H7 (cell line): Measurements from ENCODE around the gene RPS29. TPM values are rescaled to one million over a fixed set of nuclear protein-coding genes. Genes with fewer than 3 reads are reported as not detected.

Experiments
- DNase-seq: peaks from one replicate; pipeline ENCODE4 v3.0.0; 2012
- H3K27me3 ChIP-seq: 2 replicates; pipeline ENCODE4 v1.6.0; 2011; ENCODE audit warnings: mild to moderate bottlenecking, low read length; ENCODE audit not compliant: control insufficient read depth, insufficient read depth
- H3K36me3 ChIP-seq: replicated peaks from 2 replicates; pipeline ENCODE4 v1.5.1; 2011; ENCODE audit warnings: low read length; ENCODE audit not compliant: control insufficient read depth, insufficient read depth
- H3K4me3 ChIP-seq: 2 replicates; pipeline ENCODE4 v1.5.1; 2011; ENCODE audit warnings: low read depth, mild to moderate bottlenecking, control low read depth, low read length, moderate library complexity; ENCODE audit not compliant: insufficient read depth
- total RNA-seq: library from RNA; depleted of rRNA; stranded (reverse); fragments of >200 nt; shearing (Covaris generic); gene quantifications from 2 replicates; pipeline ENCODE4 v1.2.3, GENCODE V29; 2014

Gene RPS29
- total RNA-seq, 1 experiment from 2014 or later: 8,199 TPM

DNA sequence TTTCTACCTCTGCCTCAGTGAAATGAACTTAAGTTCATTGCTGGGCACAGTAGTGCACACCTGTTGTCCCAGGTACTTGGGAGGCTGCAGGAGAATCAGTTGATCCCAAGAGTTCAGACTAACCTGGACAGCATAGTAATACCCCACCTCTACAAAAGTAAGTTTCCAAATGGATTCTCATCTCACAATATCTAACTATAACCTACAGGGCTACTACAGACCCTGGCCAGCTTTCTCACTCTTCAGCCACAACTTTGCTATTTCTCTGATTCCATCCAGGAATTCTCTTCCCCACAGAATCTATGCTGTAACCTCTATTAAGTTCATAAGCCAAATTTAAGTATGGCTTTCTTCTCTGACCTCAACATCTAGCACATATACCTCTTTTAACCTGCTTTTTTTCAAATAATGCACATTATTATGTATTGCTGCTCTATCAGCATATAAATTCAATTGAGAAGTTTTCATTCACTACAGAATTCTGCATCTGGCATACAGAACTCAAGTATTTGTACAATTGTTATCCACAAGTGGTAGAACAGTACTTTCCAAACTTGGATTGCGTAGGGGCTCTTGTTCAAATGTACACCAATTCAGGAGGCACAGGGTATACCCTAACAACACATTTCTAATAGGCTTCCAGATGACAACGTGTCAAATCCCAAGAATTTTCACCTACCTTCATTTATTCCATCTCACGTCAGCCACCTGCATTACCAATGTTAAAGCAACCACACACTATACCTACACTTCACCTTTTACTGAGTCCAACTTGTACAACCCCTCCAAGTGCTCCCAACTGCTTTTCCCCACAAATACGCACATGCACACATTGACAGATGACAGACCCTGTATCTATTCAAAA is 3.8 kb downstream of the RPS29 start:
- peaks cover 23% of the 10 kb centered on the region for H3K36me3 ChIP-seq
- no peak overlapping the region for H3K4me3 ChIP-seq
- H3K27me3 ChIP-seq: no peaks in the 10 kb centered on the region
- DNase-seq: no peak

DNA sequence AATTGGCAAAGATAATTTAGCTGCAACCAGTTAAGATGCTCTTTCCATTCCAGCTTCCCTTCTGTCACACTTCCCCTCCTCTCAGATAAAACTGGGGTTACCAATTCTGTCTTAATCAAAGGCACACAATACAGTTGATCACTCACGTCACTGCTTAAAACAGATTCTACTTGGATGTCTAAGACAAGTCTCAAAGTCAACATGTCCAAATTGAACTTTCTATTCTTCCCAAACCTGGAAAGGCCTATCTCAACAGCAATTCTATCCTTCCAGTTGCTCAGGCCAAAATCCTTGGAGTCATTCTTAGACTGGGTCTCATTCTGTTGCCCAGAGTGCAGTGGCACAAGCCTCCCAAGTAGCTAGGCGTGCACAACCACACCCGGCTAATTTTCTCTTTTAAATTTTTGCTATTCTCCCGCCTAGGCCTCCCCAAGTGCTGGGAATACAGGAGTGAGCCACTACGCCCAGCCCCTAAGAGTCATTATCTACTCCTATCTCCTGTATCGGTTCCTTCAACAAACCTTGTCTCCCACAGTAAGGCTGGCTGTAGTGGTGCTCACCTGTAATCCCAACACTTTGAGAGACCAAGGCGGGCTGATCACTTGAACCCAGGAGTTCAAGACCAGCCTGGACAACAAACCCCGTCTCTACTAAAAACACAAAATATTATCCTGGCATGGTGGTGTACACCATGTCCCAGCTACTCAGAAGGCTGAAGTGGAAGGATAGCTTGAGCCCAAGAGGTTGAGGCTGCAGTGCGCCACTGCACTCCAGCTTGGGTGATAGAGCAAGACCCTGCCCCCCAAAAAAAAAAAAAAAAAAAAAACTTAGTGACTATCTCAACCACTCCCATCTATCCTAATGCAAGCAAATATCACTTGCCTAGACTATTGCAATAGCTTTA is 4.7 kb downstream of the RPS29 start:
- Histone ChIP-seq H3K36me3 (peaks cover 29% of the 10 kb centered on the region), H3K27me3 (no peaks in the 10 kb centered on the region), H3K4me3 (no peak overlapping the region)
- DNase-seq: no peak

DNA sequence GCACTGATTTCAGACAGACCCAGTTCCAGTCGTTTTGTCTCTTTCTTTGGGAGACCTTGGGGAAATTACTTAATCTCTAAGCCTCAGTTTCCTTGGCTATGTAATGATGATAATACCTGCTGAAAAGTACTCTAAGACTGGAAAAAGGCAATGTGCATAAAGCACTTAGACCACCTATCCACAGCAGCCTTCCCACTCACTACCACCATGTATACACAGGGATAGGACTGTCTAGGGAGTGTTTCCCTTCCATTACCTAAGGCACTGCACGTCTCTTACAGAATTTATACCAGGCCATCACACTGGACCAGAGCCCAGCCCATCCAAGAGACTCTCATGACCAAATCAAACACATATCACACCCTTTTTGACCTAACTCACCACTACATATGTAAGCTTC is 6.3 kb downstream of the RPS29 start:
- no peak overlapping the region for H3K4me3 ChIP-seq
- peaks cover 30% of the 10 kb centered on the region for H3K36me3 ChIP-seq
- no peaks in the 10 kb centered on the region for H3K27me3 ChIP-seq
- no peak for DNase-seq

- no peak for DNase-seq
- H3K36me3 ChIP-seq: peaks cover 21% of the 10 kb centered on the region
These were observed 8.0 kb downstream of the RPS29 start for GRCh38 chr14:49578141-49578540.

GRCh38 chr14:49574038-49574437 is 12.1 kb downstream of the RPS29 start:
- peaks cover 16% of the 10 kb centered on the region for H3K36me3 ChIP-seq
- H3K4me3 ChIP-seq: no peak overlapping the region
- no peaks in the 10 kb centered on the region for H3K27me3 ChIP-seq
- no peak for DNase-seq

More at GRCh38 chr14:49578141-49578540, 8.0 kb downstream of the RPS29 start:
- Histone ChIP-seq H3K27me3 (no peaks in the 10 kb centered on the region), H3K4me3 (no peak overlapping the region)

DNA sequence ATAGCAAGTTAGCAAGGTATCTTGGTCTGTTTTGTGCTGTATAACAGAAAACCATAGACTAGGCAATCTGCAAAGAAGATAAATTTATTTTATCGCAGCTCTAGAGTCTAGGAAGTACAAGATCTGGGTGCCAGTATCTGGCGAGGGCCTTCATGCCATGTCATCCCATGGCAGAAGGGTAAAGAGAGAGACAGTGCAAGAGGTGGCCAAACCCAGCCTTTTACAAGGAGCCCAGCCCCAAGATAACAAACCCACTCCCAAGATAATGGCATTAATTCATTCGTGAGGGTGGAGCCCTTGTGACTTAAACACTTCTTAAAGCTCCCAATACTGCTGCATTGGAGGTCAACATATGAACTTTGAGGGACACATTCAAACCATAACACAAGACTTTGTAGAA is 16.9 kb downstream of the RPS29 start:
- DNase-seq: no peak
- H3K4me3 ChIP-seq: no peak overlapping the region
- no peaks in the 10 kb centered on the region for H3K27me3 ChIP-seq
- H3K36me3 ChIP-seq: no peaks in the 10 kb centered on the region; the same call in 1 of the 2 replicates

GRCh38 chr14:49566714-49567113 is 19.5 kb downstream of the RPS29 start:
- no peak overlapping the region for H3K4me3 ChIP-seq
- DNase-seq: no peak
- H3K27me3 ChIP-seq: no peaks in the 10 kb centered on the region
- H3K36me3 ChIP-seq: no peaks in the 10 kb centered on the region

GRCh38 chr14:49559979-49560768 is 26.0 kb downstream of the RPS29 start:
- no peaks in the 10 kb centered on the region for H3K36me3 ChIP-seq
- H3K27me3 ChIP-seq: no peaks in the 10 kb centered on the region
- no peak for DNase-seq
- no peak overlapping the region for H3K4me3 ChIP-seq

DNA sequence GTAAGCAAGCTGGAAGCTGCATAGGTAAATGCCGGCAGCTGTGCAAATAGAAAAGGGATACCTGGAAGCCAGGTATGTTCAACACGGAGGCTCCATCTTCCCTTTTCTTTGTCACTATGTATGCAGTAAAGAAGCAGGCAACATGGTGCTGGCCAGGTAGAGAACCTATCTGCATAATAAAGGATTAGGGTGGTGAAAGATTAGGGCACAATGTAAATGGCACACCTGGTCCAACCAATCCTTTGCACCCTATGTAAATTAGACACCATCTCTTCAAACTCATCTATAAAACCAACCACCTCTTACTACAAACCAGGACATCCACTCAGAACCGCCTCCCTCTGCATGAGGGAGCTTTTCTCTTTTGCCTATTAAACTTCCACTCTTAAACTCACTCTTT is 32.3 kb downstream of the RPS29 start:
- H3K36me3 ChIP-seq: no peaks in the 10 kb centered on the region
- no peaks in the 10 kb centered on the region for H3K27me3 ChIP-seq
- no peak overlapping the region for H3K4me3 ChIP-seq
- DNase-seq: no peak

DNA sequence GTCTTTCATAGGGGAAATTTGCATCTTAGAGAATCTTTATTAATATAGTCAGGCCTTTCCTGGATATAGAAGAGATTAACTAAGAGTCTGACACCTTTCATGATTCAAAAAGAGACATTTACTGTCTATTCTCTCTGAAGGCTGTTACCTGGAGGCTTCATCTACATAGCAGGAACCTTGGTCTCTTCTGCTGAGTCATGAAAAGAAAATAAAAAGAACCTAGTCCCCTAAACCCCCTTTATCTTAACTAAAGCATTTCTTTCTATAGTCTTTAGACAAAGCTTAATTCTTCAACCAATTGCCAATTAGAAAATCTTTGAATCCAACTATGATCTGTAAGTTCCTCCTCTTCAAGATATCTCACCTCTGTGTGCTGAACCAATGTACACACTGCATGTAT is 33.1 kb downstream of the RPS29 start:
- DNase-seq: no peak
- Histone ChIP-seq H3K4me3 (no peak overlapping the region), H3K36me3 (no peaks in the 10 kb centered on the region), H3K27me3 (no peaks in the 10 kb centered on the region)

DNA sequence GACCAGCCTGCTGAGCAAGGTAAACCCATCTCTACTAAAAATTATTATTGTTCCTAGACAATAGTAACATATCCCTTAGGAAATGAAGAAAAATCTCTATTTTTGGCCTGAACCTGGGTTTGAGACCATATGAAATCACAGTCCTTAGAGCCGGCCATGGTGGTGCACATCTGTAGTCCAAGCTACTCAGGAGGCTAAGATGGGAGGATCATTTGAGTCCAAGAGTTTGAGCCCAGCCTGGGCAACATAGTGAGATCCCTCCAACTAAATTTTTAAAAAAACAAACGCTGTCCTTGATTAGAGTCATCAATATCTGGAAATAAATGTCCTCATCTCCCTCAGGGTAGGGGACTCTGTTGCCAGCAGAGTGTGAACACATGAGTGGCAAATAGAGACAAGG is 34.6 kb downstream of the RPS29 start:
- H3K4me3 ChIP-seq: no peak overlapping the region
- no peaks in the 10 kb centered on the region for H3K27me3 ChIP-seq
- no peaks in the 10 kb centered on the region for H3K36me3 ChIP-seq
- no peak for DNase-seq

DNA sequence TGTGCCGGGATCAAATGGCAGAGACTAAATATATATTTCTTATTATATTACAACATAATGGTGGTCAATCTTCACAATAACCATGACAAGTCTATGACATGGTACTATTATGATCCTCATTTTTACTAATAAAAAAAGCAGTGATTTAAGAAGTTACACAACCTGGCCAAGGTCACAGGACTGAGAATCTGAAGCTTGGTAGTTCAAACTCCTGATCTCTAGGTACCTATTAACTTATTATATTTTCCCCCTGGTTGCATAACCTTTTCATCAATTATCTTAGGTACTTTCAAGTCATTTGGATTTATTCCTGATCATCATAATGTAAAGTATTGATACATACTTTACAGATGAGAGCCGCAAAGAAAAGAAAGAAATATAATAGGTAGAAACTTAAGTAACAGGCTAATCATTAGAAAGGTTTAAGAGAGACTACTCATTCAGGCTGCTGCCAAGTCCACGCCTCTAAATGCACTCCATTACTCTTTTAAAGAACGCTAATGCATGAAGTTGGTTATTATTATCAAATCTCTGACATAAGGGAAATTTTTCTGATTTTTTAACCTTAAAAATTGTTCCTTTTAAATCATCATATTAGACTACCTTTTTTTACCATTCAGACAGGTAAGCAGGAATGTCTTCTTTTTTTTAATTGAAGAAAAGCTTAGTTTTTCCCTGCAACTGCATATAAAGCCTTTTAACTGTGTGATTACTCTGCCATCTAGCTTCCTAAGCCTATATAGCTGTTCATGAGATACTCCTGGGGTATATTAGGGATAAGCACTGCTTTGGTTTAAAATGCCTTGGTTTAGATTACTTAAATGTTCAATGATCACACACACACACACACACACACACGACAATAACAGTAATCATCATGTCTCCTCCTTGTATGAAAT is 35.6 kb downstream of the RPS29 start:
- DNase-seq: peak; percentile 41
- Histone ChIP-seq H3K27me3 (no peaks in the 10 kb centered on the region), H3K4me3 (no peak overlapping the region), H3K36me3 (no peaks in the 10 kb centered on the region)

DNA sequence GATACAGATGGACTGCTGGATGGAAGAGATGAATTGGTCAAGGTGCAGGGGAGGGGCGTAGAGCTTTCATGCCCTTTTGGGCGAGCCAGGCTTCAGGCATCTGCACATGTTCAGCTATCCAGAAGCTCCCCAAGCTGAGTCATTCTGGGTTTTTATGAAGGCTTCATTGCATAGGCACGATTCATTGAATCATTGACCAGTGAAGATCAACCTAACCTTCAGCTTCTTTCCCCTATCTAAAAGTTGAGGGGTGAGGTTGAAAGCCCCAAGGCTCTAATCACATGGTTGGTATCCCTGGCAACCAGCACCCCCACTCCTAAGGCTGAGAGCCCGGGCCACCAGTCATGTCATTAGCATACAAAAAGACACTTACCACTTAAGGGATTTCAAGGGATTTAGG is 36.3 kb downstream of the RPS29 start:
- peak; percentile 75 for DNase-seq
- Histone ChIP-seq H3K36me3 (no peaks in the 10 kb centered on the region), H3K4me3 (no peak overlapping the region), H3K27me3 (no peaks in the 10 kb centered on the region)
